AG10803 (cell line): ENCODE measurements around the gene FAM25C.
"Not testable (repeated sequence)": the region's sequence is repeated elsewhere in the genome, so short reads cannot be mapped to it uniquely, and the experiment has no call there.

Experiments used
- DNase-seq: peaks from one replicate; pipeline ENCODE4 v3.0.0; 2010; ENCODE audit warnings: low read depth
- H3K4me3 ChIP-seq: 2 replicates; pipeline ENCODE4 v1.5.1; 2011; ENCODE audit warnings: mild to moderate bottlenecking, low read length, control low read depth

The FAM25C gene

GRCh38 chr10:47999691-48000090 lies at the start of gene FAM25C:
FAM25C (minus strand) TSS chr10:47999791; CDS start chr10:47999765, 26 bp downstream.
- not testable (repeated sequence) for H3K4me3 ChIP-seq

DNA sequence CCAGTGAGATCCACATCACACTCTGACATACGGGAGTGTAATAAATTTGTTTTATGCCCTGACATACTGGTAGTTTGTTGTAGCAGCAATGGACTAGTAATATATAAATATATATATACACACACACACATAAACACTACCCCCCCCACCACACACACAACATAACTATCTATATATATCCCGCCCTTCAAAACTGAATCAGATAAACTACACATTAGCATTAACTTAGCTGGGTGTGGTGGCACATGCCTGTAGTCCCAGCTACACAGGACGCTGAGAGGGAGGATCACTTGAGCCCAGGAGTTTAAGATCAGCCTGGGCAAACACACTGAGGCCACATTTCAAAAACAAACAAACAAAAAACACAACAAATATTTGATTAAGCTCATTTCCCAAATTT lies 45.0 kb upstream of the FAM25C start:
- not testable (repeated sequence) for DNase-seq, H3K4me3 ChIP-seq

More at GRCh38 chr10:47999691-48000090, at the start of gene FAM25C:
- not testable (repeated sequence) for DNase-seq

DNA sequence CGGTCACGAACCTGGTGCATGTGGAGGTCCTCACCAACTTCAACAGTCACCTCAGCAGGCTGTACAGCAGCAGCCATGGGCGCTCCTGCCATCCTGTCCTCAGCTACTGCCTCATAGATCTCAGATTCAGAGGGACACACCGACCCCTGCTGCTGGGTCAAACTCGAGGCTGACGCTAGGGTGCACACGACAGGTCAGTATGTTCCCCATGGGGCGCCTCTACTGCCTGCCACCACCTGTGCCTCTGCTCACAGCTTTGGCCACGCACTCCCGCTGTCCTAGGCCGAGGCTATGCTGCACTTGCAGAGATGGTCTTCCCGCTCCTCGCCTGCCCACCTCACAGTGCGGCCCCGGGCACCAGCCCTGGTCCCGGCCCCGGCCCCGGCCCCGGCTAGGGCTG lies 31.8 kb upstream of the FAM25C start:
- not testable (repeated sequence) for DNase-seq, H3K4me3 ChIP-seq

DNA sequence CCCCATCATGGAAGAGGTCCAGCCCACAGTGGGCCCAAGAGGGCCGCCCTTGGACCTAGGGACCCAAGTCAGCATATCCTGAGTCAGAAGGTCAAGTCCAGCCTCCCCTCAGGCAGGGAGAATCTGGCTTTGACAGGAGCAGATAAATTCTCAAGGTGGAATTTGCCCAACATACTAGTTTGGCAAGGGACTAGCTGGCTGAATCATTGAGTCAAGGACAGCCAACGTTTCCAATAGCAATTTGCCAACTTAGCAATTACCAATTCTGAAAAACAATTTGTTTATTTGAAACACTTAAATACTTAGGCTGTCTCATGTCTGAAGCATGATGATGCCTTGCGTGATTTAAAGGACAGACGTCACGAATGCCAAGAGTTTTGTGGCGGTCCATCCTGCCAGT lies 2.7 kb upstream of the FAM25C start:
- H3K4me3 ChIP-seq, DNase-seq: not testable (repeated sequence)

DNA sequence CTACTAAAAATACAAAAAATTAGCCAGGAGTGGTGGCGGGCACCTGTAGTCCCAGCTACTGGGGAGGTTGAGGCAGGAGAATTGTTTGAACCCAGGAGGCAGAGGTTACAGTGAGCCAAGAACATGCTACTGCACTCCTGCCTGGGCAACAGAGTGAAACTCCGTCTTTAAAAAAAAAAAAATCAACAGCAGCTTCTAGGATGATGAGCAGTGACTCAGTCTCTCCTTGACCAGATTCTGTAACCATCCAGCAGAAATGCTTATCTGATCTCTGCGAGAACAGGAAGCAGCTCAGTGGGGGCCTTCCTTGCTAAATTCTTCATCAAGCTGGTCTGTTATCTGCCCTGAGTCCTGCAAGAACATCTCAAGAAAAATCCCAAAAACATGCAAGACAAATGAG lies 5.5 kb downstream of the FAM25C start:
- H3K4me3 ChIP-seq = not testable (repeated sequence)
- DNase-seq = peak; percentile 14

GRCh38 chr10:47992560-47992959 lies 7.0 kb downstream of the FAM25C start:
- DNase-seq, H3K4me3 ChIP-seq: not testable (repeated sequence)

DNA sequence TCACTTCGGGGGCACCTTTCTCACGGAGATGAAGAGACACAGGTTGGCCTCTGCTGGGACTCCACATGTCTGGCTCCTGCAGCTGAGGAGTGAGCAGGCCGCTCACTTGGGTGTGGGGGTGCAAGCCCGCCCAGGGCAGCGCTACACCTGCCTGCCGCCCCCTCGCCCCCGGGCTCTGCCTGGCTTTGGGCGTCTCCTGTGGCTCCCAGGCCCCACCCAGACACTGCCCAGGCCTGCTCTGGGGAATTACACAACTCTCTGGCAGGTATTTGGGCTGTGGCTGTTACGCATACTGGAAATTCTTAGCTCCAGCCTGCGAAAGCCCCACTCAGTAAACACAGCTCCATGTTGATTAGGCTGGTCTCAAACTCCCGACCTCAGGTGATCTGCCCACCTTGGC lies 7.9 kb downstream of the FAM25C start:
- not testable (repeated sequence) for H3K4me3 ChIP-seq, DNase-seq

- DNase-seq, H3K4me3 ChIP-seq: not testable (repeated sequence)
Observed at GRCh38 chr10:47990097-47990496, 9.5 kb downstream of the FAM25C start.

GRCh38 chr10:47989542-47989950 lies 10.0 kb downstream of the FAM25C start:
- H3K4me3 ChIP-seq, DNase-seq: not testable (repeated sequence)

- not testable (repeated sequence) for H3K4me3 ChIP-seq
- peak; percentile 38 for DNase-seq
Observed at GRCh38 chr10:47988718-47989541, 10.7 kb downstream of the FAM25C start.

DNA sequence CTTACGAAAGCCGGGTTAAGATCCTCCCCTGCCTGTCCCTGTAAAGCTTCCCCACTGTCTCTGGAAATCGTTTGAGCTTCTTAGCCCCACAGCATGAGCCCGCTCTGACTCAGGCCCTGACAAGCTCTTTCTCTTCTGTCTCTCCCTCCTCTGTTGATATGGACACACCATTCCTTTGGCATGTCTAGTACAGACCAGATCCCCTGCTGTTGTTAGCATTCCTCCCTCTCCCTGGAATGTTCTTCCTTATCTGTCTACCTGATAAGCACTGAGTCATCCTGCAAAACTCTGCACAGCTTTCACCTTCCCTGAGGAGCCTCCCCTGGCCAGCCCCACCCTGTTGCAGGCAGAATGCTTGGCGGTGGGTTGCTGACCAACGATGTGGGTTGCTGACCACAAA lies 11.6 kb downstream of the FAM25C start:
- H3K4me3 ChIP-seq, DNase-seq: not testable (repeated sequence)

GRCh38 chr10:47986413-47987230 lies 13.0 kb downstream of the FAM25C start:
- H3K4me3 ChIP-seq, DNase-seq: not testable (repeated sequence)

- DNase-seq, H3K4me3 ChIP-seq: not testable (repeated sequence)
Observed at GRCh38 chr10:47975409-47975808, 24.2 kb downstream of the FAM25C start.

DNA sequence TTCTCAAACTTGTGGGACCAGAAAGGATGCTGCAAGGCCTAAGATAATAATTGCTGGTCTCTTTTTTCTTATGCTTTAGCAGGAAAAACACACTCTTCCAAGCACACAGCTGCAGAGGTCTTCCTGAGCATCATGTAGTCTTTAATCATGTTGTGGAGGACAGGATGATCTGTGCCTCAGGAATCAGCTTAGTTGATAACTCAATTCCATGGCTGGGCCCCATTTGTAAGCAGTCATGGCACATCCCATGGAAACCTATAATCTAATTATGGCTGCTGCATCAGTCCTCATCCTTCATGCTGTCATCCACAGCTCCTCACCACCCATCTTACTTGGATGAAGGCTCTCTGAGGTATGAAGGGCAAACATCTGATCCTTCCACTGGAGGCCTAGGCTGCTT lies 26.5 kb downstream of the FAM25C start:
- H3K4me3 ChIP-seq, DNase-seq: not testable (repeated sequence)

- not testable (repeated sequence) for DNase-seq, H3K4me3 ChIP-seq
Observed at GRCh38 chr10:47972077-47972476, 27.5 kb downstream of the FAM25C start.

DNA sequence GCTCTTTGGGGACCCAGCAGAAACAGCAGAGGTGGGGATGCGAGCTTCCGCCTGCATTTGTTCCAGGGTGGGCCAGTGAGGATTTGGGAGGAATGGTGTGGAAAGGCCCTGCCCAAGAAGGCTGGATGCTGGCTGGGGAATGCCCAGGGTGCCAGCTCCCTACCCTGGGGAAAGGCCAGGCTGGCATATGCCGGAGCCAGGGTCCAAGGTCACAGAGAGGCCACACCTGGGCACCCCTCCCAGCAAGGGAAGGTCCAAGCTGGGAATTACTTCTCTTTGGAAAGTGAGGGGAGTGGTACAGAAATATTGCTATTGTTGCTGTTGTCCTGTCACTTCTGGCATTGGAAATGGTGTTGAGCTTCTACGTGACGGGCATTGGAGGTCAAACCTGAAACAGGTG lies 28.0 kb downstream of the FAM25C start:
- DNase-seq, H3K4me3 ChIP-seq: not testable (repeated sequence)

DNA sequence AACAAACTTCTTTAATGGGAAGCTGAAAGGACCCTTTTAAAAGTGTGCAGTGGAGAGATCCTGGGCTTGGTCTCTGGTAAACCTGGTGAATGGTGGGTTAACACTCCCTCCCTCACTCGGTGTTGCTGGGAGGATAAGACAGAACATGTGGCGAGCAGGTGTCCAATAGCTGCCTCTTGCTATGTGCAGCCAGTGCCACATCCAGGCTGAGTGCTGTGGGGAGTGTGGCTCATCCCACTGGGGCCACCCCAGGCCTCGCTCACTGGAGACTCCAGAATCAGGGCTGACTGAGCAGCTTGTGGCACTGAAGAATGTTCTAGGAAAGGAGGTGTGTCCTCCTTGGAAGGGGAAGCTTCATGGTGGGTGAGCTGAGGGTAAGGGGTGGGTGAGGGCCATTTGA lies 29.5 kb downstream of the FAM25C start:
- not testable (repeated sequence) for H3K4me3 ChIP-seq, DNase-seq

- DNase-seq = not testable (repeated sequence)
Observed at GRCh38 chr10:47968988-47969387, 30.6 kb downstream of the FAM25C start.

DNA sequence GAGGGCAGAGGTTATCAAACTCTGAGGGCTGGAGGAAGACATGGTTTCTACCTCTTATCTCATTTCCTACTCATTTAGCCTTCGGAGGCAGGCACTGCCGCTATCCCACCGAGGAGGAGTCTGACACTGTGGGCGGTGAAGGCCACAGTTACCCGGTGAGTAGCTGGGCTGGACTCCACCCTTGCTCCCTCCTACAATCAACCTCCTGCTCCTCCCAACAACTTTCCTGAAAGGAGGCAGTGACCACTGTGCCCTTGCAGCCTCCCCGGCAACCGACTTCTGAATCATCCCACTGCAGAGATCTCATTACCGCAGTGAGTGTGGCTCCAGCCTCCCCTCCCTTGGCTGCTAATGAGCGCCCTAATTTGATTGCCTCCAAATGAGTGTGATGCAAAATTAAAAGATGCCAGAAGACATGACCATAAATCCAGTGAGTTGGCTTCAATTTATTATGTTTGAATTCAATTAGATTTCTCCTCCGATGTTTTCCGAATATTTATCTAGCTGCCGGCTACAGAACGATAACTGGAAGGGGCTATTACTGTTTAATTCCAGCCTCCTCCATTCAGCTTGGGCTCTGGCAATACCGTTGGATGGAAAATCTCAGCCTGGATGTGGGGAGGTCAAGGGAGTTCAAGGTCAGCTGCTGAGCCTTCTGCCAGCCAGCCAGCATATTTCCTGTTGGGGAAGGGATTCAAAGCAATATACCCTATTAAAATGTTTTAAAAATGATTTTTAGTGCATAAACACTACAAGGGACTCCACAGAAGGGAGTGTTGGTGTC lies 35.1 kb downstream of the FAM25C start:
- not testable (repeated sequence) for DNase-seq, H3K4me3 ChIP-seq

More at GRCh38 chr10:47968988-47969387, 30.6 kb downstream of the FAM25C start:
- not testable (repeated sequence) for H3K4me3 ChIP-seq

DNA sequence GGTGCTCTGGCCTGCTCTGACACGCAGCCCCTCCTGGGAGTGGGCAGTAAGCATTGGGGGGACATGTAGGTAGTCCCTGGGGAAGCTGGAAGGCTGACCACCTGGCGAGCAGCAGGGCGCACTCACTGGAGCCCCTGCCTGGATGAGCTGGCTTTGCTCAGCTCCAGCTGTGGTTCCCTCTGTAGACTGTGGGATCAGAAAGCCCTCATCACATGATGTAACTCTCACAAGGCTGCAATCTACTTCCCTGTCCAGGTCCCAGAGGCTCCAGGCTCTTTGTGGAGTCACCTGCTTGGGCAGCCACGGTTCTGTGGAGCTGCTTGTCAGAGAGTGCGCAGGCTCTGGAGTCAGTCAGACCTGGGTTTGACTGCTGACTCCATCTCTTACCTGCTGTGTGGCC lies 36.8 kb downstream of the FAM25C start:
- not testable (repeated sequence) for H3K4me3 ChIP-seq, DNase-seq
